ENCODE measurements around the gene FAM186B. TPM values are rescaled to one million over a fixed set of nuclear protein-coding genes. Genes with fewer than 3 reads are reported as not detected.

The FAM186B gene
- polyA plus RNA-seq, 1 donor, result 2.7 TPM

GRCh38 chr12:49552014-49552413, 53.4 kb downstream of the FAM186B start:
- DNase-seq, result no peak

GRCh38 chr12:49550693-49551252, 54.7 kb downstream of the FAM186B start:
- DNase-seq, result no peak

DNA sequence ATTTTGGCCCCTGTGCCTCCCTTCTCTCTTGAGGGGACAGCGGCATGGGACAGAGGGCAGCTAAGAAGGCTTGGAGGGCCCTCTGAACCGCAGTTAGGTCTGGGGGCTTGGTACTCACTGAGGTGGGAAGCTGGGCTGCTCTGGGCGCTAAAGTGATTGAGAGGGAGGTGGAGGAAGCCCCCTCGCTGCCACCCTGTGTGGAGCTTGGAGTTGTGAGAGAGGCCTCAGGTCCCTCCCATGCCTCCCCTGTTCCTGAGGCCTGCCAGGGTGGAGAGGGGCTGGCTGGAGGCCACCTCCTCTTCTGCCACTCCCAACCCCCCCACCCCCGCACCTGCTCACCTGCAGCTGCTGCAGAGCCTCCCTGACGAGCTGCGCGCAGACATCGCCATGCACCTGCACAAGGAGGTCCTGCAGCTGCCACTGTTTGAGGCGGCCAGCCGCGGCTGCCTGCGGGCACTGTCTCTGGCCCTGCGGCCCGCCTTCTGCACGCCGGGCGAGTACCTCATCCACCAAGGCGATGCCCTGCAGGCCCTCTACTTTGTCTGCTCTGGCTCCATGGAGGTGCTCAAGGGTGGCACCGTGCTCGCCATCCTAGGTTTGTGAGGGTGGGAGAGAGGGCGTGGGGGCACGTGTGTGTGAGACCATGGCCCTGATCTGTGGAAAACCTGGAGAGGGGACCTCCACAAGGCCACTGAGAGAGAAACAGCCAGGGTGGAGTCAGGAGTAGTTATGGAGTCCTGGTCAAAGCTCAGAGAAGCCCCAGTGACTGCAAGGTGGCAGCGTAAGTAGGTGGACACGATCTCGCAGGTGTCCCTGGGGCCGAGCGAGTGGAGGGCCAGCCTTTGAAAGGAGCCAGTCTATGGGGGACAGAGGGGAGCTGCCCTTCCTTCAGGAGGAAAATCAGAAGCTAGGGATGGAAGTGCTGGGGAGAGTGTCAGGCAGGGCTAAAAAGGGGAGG, 55.4 kb downstream of the FAM186B start:
- no peak for DNase-seq

DNA sequence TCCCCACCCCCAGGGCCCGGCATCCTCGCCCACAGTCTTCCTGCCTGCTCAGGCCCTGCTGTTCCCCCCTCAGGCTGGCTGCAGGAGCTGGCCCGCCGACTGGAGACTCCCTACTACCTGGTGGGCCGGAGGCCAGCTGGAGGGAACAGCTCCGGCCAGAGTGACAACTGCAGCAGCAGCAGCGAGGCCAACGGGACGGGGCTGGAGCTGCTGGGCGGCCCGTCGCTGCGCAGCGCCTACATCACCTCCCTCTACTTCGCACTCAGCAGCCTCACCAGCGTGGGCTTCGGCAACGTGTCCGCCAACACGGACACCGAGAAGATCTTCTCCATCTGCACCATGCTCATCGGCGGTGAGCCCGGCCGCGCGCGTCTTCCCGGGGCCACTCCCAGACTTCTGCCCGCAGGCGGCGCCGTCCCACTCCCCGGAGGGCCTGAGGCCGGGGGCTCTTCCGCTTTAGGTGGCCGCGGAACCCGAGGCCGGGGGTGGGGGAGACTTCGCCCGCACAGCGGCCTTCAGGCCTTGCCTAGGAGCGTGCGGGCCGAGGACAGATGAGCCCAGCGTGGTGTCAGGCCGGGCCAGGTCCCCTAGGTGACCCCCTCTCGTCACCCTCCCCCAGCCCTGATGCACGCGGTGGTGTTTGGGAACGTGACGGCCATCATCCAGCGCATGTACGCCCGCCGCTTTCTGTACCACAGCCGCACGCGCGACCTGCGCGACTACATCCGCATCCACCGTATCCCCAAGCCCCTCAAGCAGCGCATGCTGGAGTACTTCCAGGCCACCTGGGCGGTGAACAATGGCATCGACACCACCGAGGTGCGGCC, 56.4 kb downstream of the FAM186B start:
- DNase-seq, result peak; percentile 64

GRCh38 chr12:49548481-49548821, 57.0 kb downstream of the FAM186B start:
- DNase-seq, result no peak

DNA sequence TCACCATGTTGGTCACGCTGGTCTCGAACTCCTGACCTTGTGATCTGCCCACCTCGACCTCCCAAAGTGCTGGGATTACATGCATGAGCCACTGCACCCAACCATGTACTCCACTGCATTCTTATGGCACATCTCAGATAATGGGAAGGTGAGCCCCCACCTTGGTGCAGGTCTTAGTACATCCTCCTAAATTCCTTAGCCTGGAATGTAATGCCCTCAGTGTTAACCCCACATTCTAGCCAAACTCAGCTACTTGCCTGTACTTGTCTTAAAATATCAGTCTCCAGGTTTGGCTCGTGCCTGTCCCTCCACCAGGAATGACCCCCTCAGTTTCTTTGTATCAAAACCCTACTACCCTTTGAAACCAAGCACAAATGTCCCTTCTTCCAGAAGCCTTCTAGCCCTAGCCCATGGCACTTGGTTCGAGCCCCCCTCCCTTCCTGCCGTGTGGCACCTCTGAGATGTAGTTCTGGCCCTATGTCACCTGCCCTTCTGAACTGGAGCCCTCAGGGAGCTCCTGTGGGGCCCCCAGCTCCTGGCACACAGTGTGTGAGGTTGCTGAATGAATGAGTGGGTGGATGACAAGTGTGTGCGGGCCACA, 58.2 kb downstream of the FAM186B start:
- DNase-seq, result no peak

GRCh38 chr12:49546481-49546880, 59.0 kb downstream of the FAM186B start:
- no peak for DNase-seq

DNA sequence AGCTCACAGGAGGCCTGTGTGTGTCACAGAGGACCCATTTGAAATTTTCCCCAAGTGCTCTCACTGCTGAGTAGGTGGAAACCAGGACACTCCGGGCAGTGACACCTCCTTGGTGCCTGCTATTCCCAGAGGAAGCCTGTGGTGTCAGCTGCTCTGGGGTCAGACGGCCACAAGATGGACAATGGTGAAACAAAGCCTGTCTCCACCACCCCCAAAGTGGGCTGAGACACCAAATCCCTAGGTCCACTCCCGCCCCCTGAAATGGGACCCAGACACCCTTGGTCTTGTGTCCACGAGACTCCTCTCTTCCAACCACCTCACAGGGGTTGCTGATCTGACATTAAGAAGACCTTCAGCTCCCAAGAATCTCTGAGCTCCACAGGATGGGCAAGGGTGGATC, 59.6 kb downstream of the FAM186B start:
- no peak for DNase-seq

DNA sequence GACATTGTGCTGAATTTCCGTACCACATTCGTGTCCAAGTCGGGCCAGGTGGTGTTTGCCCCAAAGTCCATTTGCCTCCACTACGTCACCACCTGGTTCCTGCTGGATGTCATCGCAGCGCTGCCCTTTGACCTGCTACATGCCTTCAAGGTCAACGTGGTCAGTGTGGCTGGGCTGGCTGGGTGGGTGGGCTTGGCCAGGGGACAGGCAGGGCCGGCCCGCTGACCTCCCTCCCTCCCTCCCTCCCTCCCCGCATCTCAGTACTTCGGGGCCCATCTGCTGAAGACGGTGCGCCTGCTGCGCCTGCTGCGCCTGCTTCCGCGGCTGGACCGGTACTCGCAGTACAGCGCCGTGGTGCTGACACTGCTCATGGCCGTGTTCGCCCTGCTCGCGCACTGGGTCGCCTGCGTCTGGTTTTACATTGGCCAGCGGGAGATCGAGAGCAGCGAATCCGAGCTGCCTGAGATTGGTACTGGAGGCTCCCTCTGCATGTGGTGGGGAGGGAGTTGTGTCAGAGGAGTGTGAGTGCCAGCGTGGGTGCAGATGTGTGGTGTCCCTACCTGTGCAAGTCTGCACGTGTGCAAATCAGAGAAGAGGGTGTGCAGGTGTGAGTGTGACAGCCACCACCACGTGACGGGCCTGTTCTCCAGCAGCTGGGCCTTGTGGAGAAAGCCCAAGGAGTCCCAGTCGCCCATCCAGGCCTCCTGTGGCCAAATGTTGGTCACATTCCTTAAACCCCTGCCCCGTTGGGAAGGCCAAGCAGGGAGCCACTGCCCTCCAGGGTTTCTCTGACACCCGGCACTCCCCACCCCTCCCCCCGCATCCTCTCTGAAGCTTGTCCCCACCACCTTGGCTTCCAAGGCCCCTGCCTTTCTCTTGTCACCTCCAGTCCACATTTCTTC, 61.3 kb downstream of the FAM186B start:
- no peak for DNase-seq

GRCh38 chr12:49543221-49543913, 62.1 kb downstream of the FAM186B start:
- DNase-seq, result no peak

DNA sequence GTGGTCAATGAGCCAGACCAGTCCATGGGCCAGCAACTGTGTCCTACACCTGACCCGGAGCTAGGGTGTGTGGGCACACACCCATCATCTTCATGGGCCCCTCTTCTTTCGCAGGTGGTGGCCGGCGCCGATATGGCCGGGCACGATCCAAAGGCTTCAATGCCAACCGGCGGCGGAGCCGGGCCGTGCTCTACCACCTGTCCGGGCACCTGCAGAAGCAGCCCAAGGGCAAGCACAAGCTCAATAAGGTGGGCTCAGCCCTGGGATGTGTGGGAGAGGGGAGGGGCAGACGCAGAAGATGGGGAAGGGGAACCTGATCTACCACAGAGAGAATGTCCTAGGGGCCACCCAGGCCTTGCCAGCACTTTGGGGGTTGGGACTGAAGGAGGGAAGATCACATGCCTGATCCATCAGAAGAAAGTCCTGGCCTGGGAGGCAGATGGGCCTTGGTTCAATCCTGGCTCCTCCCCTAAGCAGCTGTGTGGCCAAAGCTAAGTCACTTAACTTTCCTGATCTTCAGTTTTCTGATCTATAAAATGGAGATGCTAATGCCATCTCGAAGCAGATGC, 62.8 kb downstream of the FAM186B start:
- DNase-seq, result no peak

- DNase-seq, result no peak
Measured at GRCh38 chr12:49541911-49542505, 63.4 kb downstream of the FAM186B start.

DNA sequence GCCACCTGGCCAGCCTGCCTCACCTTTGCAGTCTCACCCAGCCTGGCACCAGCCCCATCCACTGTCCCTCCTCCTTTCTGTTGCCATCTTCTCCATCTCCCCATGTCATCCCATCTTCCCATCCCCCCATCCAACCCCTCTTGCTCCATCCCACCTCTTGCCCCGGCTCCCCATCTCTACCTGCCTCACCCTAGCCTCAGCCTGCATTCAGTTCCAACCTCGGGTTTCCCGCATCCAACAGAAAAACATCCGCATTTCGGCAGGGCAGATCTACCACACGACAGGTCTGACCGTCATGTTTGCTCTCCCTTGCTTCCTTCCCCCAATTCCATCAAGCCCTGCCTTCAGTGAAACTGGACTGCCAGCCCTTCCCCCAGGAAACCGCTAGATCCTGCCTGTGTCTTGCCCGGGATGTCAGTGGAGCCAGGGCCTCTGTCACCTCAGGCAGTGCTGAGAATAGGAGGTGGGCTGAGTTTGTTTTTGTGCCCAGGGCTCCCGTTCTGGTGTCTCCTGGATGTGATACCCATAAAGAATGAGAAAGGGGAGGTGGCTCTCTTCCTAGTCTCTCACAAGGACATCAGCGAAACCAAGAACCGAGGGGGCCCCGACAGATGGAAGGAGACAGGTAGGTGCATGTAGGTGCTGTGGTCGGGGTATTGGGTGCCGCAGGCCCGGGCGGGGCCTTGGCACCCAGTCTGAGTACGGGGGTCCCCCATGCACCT, 64.1 kb downstream of the FAM186B start:
- no peak for DNase-seq

DNA sequence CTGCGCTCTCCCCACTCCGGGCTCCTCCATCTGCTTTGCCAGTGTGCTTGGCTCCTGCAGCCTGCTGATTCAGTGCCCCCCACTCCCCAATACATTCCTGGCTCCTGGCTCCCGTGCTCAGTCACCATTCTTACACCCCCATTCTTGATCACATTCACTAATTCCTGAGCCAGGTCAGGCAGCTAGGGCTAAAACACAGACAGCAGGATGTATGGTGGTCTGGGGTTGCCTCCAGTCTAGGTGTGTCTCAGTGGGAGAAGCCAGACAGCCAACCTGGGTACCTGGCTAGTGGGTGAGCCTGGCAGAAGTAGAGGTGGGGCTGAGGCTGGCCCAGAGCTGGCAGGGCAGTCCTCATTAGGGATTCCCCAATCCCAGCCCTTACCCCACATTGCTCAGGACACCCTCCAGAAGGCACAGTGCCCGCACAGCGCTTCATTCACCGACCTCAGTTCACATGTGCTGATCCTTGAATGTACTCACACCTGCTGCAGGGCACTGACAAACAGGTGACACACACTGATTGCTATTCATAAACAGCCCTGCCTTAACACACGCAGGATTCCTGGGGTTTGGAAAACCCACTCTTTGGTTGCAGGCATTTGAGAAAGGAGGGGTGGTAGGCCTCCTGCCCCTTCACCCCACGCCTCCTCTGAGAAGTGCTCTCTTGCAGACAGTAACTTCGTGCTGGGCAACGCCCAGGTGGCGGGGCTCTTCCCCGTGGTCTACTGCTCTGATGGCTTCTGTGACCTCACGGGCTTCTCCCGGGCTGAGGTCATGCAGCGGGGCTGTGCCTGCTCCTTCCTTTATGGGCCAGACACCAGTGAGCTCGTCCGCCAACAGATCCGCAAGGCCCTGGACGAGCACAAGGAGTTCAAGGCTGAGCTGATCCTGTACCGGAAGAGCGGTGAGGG, 65.0 kb downstream of the FAM186B start:
- no peak for DNase-seq

- no peak for DNase-seq
Measured at GRCh38 chr12:49539406-49540228, 65.8 kb downstream of the FAM186B start.

DNA sequence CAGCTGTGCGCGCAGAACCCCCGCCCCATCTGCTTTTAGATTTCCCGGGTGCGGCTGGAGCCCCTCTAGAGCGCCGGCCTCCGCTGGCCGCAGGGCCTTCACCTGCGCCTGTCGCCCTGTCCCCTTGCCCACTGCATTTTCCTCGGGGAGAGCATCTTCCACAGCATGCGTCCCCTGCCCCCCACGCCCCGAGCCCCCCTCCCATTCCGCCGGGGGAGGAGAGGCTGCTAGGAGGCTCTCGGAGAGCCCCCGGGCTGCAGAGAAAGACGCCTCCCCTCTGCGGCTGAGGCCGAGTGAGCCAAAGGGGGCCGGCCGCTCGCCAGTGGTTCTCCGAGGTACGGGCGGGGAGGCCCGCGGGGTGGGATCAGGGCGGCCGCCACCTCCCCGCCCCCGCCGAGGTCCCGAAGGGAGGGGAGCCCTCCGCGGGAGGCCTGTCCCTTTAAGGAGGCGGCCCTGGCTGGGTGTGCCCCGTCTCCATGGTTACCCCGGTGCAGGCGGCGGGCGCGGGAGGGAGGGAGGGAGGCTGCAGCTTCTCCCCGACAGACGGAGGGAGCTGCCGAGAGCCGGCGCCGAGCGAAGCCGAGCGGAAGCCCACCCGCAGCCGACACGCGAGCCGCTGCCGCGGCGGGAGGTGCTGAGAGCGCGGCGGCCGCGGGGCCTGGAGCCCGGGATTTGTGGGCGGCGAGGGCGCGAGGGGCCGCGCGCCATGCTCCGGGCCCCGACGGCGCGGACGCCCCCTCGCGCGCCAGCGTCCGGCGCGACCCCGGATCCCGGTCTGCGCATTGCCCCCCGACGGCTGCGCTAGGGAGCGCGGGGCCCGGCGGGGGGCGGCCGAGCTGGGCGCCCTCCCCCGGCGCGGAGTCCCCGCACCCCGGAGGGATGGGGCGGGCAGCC, 66.7 kb downstream of the FAM186B start, which contains the start of gene KCNH3:
TSS of gene KCNH3 (plus strand) at position 521 of the 894 bp plus-strand sequence. CDS start 387 bp downstream, outside the sequence.
- peak; percentile 67 for DNase-seq
